GM12875 (cell line): ENCODE results near the gene SLC6A20.

Experiments
- H3K4me3 ChIP-seq: one replicate; pipeline ENCODE4 v1.5.1; 2011; ENCODE audit warnings: low read depth, low read length, control low read depth
- CTCF ChIP-seq: IDR thresholded peaks from 2 replicates; pipeline ENCODE4 v1.5.1; 2011; ENCODE audit warnings: low read depth, mild to moderate bottlenecking, control low read depth, inconsistent platforms, low read length, moderate library complexity, borderline replicate concordance; ENCODE audit not compliant: insufficient read depth

SLC6A20 gene

GRCh38 chr3:45800611-45801010 is 4.3 kb upstream of the SLC6A20 start:
- TF ChIP-seq CTCF, result no peak
- H3K4me3 ChIP-seq, result no peak overlapping the region

GRCh38 chr3:45799586-45799985 is 3.2 kb upstream of the SLC6A20 start:
- no peak overlapping the region for H3K4me3 ChIP-seq
- no peak for TF ChIP-seq CTCF

GRCh38 chr3:45798034-45798433 is 1.7 kb upstream of the SLC6A20 start:
- TF ChIP-seq CTCF, result no peak
- no peak overlapping the region for H3K4me3 ChIP-seq

- TF ChIP-seq CTCF, result no peak
- no peak overlapping the region for H3K4me3 ChIP-seq
Measured at GRCh38 chr3:45796902-45797637, 734 bp upstream of the SLC6A20 start.

- H3K4me3 ChIP-seq, result no peak overlapping the region
- no peak for TF ChIP-seq CTCF
Measured at GRCh38 chr3:45795509-45795881, 841 bp downstream of the SLC6A20 start.

GRCh38 chr3:45794660-45795059 is 1.7 kb downstream of the SLC6A20 start:
- no peak for TF ChIP-seq CTCF
- H3K4me3 ChIP-seq, result no peak overlapping the region

GRCh38 chr3:45794177-45794560 is 2.2 kb downstream of the SLC6A20 start:
- H3K4me3 ChIP-seq, result no peak overlapping the region
- no peak for TF ChIP-seq CTCF
